Loucy (cell line): ENCODE measurements around the gene HBD.

ENCODE experiments used
- H2AFZ ChIP-seq: fragments of 200-600 bp; sonication (generic); 2 replicates; pipeline ENCODE4 v1.6.0; 2016; ENCODE audit warnings: antibody characterized with exemption, mild to moderate bottlenecking, low read length, moderate library complexity
- H3F3A ChIP-seq: fragments of 200-600 bp; 2 replicates; pipeline ENCODE4 v1.6.0; 2016; ENCODE audit warnings: antibody characterized with exemption, low read depth, mild to moderate bottlenecking
- H3K27me3 ChIP-seq: fragments of 200-600 bp; sonication (generic); 2 replicates; pipeline ENCODE4 v1.6.1; 2014; ENCODE audit warnings: low read length, mild to moderate bottlenecking; ENCODE audit not compliant: insufficient read depth, poor library complexity, severe bottlenecking
- H3K36me3 ChIP-seq: fragments of 200-600 bp; sonication (generic); 2 replicates; pipeline ENCODE4 v1.6.1; 2016; ENCODE audit warnings: low read length; ENCODE audit not compliant: insufficient read depth
- H3K4me1 ChIP-seq: fragments of 200-600 bp; sonication (generic); 2 replicates; pipeline ENCODE4 v1.5.1; 2014; ENCODE audit warnings: low read length, mild to moderate bottlenecking; ENCODE audit not compliant: insufficient read depth, poor library complexity, severe bottlenecking
- H3K4me2 ChIP-seq: fragments of 200-600 bp; sonication (generic); 2 replicates; pipeline ENCODE4 v1.6.0; 2014; ENCODE audit warnings: antibody characterized with exemption, low read length, low read depth, mild to moderate bottlenecking; ENCODE audit not compliant: poor library complexity, severe bottlenecking
- H3K4me3 ChIP-seq: fragments of 200-600 bp; sonication (generic); 2 replicates; pipeline ENCODE4 v1.5.1; 2014; ENCODE audit warnings: low read length, mild to moderate bottlenecking, mixed read lengths; ENCODE audit not compliant: poor library complexity, severe bottlenecking
- H3K79me2 ChIP-seq: fragments of 200-600 bp; sonication (generic); 2 replicates; pipeline ENCODE4 v1.6.1; 2014; ENCODE audit warnings: low read length; ENCODE audit not compliant: insufficient read depth
- H3K9ac ChIP-seq: fragments of 200-600 bp; sonication (generic); 2 replicates; pipeline ENCODE4 v1.6.0; 2014; ENCODE audit warnings: mild to moderate bottlenecking, low read depth, low read length, moderate library complexity; ENCODE audit not compliant: poor library complexity, severe bottlenecking
- H3K9me2 ChIP-seq: fragments of 200-600 bp; sonication (generic); replicated peaks from 2 replicates; pipeline ENCODE4 v1.6.1; 2016; ENCODE audit warnings: low read depth, low read length, mixed read lengths
- H3K9me3 ChIP-seq: fragments of 200-600 bp; sonication (generic); 2 replicates; pipeline ENCODE4 v1.6.1; 2014; ENCODE audit warnings: mild to moderate bottlenecking, antibody characterized with exemption, low read length, low read depth; ENCODE audit not compliant: insufficient read depth
- H4K20me1 ChIP-seq: fragments of 200-600 bp; sonication (generic); 2 replicates; pipeline ENCODE4 v1.6.0; 2014; ENCODE audit warnings: antibody characterized with exemption, low read length, mild to moderate bottlenecking; ENCODE audit not compliant: insufficient read depth, poor library complexity, severe bottlenecking
- EZH2phosphoT487 ChIP-seq: fragments of 200-600 bp; IDR thresholded peaks from 2 replicates; pipeline ENCODE4 v1.6.1; 2018; ENCODE audit warnings: antibody characterized with exemption, mild to moderate bottlenecking, moderate library complexity, borderline replicate concordance
- TF ChIP-seq, protein P1 (sequence below): fragments of 200-600 bp; sonication (generic); conservative IDR thresholded peaks from 2 replicates; pipeline ENCODE4 v1.5.1; 2014; ENCODE audit warnings: mild to moderate bottlenecking, antibody characterized with exemption, low read length

The HBD gene

DNA sequence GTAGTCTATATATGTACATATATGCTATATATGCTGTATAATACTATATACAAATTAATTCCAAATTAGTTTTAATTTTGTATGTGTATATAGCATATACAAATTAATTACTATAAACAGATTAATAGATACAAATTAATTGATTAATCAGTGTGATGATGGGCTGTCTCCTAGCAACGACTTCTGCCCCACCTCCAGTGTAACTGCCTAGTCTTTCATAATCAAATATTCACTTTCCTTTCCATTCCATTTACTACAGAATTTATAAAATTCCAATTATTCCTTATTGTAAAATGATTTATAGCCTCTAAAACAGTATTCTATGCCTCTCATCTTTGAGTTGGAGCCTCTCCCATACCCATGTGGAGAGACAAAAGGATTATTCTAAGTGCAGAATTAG is 976 bp downstream of the HBD start:
- H3K9me3 ChIP-seq, result no peaks in the 10 kb centered on the region
- no peak for TF ChIP-seq EZH2phosphoT487
- TF ChIP-seq, protein P1, sequence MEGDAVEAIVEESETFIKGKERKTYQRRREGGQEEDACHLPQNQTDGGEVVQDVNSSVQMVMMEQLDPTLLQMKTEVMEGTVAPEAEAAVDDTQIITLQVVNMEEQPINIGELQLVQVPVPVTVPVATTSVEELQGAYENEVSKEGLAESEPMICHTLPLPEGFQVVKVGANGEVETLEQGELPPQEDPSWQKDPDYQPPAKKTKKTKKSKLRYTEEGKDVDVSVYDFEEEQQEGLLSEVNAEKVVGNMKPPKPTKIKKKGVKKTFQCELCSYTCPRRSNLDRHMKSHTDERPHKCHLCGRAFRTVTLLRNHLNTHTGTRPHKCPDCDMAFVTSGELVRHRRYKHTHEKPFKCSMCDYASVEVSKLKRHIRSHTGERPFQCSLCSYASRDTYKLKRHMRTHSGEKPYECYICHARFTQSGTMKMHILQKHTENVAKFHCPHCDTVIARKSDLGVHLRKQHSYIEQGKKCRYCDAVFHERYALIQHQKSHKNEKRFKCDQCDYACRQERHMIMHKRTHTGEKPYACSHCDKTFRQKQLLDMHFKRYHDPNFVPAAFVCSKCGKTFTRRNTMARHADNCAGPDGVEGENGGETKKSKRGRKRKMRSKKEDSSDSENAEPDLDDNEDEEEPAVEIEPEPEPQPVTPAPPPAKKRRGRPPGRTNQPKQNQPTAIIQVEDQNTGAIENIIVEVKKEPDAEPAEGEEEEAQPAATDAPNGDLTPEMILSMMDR, result no peak

DNA sequence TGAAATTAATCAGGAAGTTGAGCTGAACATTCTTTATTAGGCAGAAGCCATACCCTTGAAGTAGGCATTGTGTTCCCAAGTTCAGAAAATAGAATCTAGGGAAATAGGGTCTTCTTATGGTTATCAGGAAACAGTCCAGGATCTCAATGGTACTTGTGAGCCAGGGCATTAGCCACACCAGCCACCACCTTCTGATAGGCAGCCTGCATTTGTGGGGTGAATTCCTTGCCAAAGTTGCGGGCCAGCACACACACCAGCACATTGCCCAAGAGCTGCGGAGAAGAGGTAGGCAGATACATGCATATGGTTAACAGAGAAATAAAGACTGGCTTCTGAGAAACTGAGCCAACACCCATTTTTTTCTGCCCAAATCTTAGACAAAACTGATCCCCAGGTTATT is 1.5 kb downstream of the HBD start:
- no peaks in the 10 kb centered on the region for H3F3A ChIP-seq
- H3K4me3 ChIP-seq, result no peak overlapping the region
- no peaks in the 10 kb centered on the region for H3K9me3 ChIP-seq
- H3K79me2 ChIP-seq, result no peaks in the 10 kb centered on the region
- no peak overlapping the region for H3K9ac ChIP-seq
- TF ChIP-seq, protein P1, result no peak
- TF ChIP-seq EZH2phosphoT487, result no peak
- H3K9me2 ChIP-seq, result no peaks in the 10 kb centered on the region
- H3K36me3 ChIP-seq, result no peaks in the 10 kb centered on the region
- no peaks in the 10 kb centered on the region for H3K4me1 ChIP-seq
- no peaks in the 10 kb centered on the region for H3K27me3 ChIP-seq
- no peaks in the 10 kb centered on the region for H4K20me1 ChIP-seq
- no peak overlapping the region for H2AFZ ChIP-seq
- no peak overlapping the region for H3K4me2 ChIP-seq

More for the DNA sequence above, 976 bp downstream of the HBD start:
- Histone ChIP-seq H3K4me3 (no peak overlapping the region), H3K4me1 (no peaks in the 10 kb centered on the region), H3F3A (no peaks in the 10 kb centered on the region), H3K36me3 (no peaks in the 10 kb centered on the region), H2AFZ (no peak overlapping the region), H4K20me1 (no peaks in the 10 kb centered on the region), H3K27me3 (no peaks in the 10 kb centered on the region), H3K9ac (no peak overlapping the region), H3K79me2 (no peaks in the 10 kb centered on the region), H3K4me2 (no peak overlapping the region), H3K9me2 (no peaks in the 10 kb centered on the region)

DNA sequence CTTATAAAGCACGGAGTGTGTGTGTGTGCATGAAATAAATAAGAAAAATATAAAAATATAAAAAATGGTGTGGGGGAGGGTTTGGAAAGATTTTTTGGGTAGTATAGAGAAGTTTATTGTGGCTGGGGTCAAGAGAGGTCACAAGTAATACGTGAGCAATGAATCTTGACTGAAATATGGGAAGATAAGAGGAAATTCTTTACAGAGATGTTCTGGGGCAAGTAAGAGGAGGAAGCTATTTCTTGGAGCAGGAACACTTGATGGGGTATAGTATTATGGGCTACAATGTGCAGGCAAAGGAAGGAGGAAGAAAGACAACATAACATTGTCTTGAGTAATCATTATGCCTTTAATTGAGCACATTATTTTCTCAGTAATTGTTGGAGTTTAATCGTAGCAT is 2.1 kb downstream of the HBD start:
- TF ChIP-seq, protein P1, result no peak
- no peak for TF ChIP-seq EZH2phosphoT487
- no peaks in the 10 kb centered on the region for H3K4me1 ChIP-seq

More for the DNA sequence above, 2.1 kb downstream of the HBD start:
- Histone ChIP-seq H3K9me2 (no peaks in the 10 kb centered on the region), H3K4me2 (no peak overlapping the region), H3K36me3 (no peaks in the 10 kb centered on the region), H3F3A (no peaks in the 10 kb centered on the region), H3K4me3 (no peak overlapping the region), H3K9ac (no peak overlapping the region), H3K27me3 (no peaks in the 10 kb centered on the region), H3K9me3 (no peaks in the 10 kb centered on the region), H4K20me1 (no peaks in the 10 kb centered on the region), H2AFZ (no peak overlapping the region), H3K79me2 (no peaks in the 10 kb centered on the region)
